DND-41 (cell line): ENCODE results near the gene OR8H3.

Source experiments
- EZH2 ChIP-seq: IDR thresholded peaks from 3 replicates; pipeline ENCODE4 v1.6.1; 2012; ENCODE audit warnings: borderline replicate concordance, low read depth, mild to moderate bottlenecking, moderate library complexity, low read length, inconsistent platforms; ENCODE audit not compliant: severe bottlenecking
- TF ChIP-seq, protein P1 (sequence below): IDR thresholded peaks from 2 replicates; pipeline ENCODE4 v1.5.1; 2012; ENCODE audit warnings: borderline replicate concordance, low read length, moderate library complexity, mild to moderate bottlenecking; ENCODE audit not compliant: poor library complexity, severe bottlenecking; ENCODE audit errors: extremely low read depth

DNA sequence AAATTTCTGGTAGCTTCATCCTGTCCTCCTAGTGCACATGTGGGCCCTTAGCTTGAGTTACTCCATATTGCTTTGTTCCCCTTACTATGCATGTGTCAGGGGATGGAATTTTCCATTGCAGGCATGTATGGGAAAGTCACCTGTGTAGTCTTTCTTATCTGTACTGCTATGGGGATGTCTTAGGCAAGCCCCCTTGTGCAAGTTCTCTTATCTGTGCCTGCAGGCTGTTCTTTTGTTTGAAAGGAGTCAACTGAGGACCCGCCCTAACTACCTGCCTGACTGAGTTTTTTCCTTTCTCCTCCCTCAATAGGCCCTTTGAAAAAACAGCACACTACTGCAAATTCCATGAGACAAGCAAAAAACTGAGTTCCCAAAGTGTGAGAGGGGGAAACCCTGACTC, 29.2 kb downstream of the OR8H3 start:
- TF ChIP-seq, protein P1, sequence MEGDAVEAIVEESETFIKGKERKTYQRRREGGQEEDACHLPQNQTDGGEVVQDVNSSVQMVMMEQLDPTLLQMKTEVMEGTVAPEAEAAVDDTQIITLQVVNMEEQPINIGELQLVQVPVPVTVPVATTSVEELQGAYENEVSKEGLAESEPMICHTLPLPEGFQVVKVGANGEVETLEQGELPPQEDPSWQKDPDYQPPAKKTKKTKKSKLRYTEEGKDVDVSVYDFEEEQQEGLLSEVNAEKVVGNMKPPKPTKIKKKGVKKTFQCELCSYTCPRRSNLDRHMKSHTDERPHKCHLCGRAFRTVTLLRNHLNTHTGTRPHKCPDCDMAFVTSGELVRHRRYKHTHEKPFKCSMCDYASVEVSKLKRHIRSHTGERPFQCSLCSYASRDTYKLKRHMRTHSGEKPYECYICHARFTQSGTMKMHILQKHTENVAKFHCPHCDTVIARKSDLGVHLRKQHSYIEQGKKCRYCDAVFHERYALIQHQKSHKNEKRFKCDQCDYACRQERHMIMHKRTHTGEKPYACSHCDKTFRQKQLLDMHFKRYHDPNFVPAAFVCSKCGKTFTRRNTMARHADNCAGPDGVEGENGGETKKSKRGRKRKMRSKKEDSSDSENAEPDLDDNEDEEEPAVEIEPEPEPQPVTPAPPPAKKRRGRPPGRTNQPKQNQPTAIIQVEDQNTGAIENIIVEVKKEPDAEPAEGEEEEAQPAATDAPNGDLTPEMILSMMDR = no peak
- TF ChIP-seq EZH2 = no peak
